H54 (cell line): Measurements from ENCODE around the gene SRP68.
A peak's percentile ranks its signal among the peaks of the same experiment; 100 is the strongest.

Experiments used
- DNase-seq: peaks from one replicate; pipeline ENCODE4 v3.0.0; 2011; ENCODE audit warnings: low spot score, mixed read lengths; ENCODE audit not compliant: insufficient read length
- FAIRE-seq: peaks from 3 replicates; lab custom pipeline; 2011; peaks lifted over from hg19 to GRCh38; lab: Jason Lieb, UNC
- POLR2A ChIP-seq: IDR thresholded peaks from 2 replicates; pipeline ENCODE4 v1.6.1; 2011; ENCODE audit warnings: low read depth, mild to moderate bottlenecking, low read length

SRP68 gene

GRCh38 chr17:76072148-76072858 is at the start of gene SRP68:
SRP68 (minus strand) TSS chr17:76072517; CDS start chr17:76072491, 26 bp downstream.
- DNase-seq (peak; percentile 100), FAIRE-seq (peak; percentile 48)
- TF ChIP-seq POLR2A, result peak; percentile 85

GRCh38 chr17:76121932-76122430 is 49.7 kb upstream of the SRP68 start:
- TF ChIP-seq POLR2A, result no peak
- DNase-seq, result no peak
- FAIRE-seq, result no peak

DNA sequence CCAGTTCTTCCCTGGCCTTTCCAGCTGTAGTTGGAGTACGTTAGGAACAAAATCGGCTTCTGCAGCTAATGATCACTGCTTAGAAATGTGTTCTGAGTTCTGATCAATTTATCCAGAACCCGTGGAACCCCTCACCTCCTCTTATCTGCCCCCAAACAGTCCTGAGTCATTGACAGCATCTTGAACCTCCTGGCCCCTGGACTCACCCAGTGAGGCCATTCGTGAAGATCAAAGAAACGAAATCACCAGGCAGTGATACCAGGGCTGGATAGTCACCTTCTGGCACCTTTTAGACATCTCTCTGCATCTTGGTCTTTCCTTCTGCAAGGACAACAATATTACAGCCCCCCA is 48.3 kb upstream of the SRP68 start:
- FAIRE-seq (no peak), DNase-seq (no peak)
- no peak for TF ChIP-seq POLR2A

- TF ChIP-seq POLR2A, result no peak
- FAIRE-seq (no peak), DNase-seq (peak; percentile 8)
Measured at GRCh38 chr17:76119409-76120371, 47.4 kb upstream of the SRP68 start.

DNA sequence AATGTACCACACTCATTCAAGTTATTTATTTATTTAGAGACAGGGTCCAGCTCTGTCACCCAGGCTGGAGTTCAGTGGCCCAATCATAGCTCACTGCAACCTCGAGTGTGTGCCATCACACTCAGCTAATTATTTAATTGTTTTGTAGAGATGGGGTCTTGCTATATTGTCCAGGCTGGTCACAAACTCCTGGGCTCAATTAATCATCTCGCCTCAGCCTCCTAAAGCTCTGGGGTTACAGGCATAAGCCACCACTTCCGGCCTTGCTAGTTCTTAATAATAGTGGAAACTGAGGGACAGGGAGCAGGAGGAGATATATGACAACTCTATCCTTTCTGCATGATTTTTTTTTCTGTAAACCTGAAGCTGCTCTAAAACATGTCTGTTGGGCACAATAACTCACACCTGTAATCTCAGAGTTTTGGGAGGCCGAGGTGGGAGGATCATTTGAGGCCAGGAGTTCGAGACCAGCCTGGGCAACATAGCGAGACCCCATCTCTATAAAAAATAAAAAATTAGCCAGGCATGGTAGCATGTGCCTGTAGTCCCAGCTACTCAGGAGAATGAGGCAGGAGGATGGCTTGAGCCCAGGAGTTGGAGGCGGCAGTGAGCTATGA is 42.9 kb upstream of the SRP68 start:
- no peak for TF ChIP-seq POLR2A
- no peak for DNase-seq
- FAIRE-seq, result no peak

GRCh38 chr17:76111956-76112355 is 39.6 kb upstream of the SRP68 start:
- FAIRE-seq (no peak), DNase-seq (no peak)
- TF ChIP-seq POLR2A, result no peak

DNA sequence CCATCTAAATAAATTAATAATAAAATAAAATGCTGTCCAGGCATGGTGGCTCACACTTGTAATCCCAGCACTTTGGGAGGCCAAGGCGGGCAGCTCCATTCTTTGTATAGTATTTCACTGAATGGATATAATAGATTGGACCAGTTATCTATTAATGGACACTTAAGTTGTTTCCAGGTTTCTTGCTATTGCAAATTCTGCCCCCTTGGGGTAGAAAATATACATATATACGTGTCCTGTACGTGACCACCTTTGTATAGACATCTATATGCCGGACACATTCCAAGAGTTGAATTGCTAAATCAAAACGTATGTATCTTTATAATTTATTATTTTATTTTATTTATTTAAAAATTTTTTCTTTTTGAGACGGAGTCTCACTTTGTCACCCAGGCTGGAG is 35.2 kb upstream of the SRP68 start:
- TF ChIP-seq POLR2A, result no peak
- FAIRE-seq (no peak), DNase-seq (no peak)

DNA sequence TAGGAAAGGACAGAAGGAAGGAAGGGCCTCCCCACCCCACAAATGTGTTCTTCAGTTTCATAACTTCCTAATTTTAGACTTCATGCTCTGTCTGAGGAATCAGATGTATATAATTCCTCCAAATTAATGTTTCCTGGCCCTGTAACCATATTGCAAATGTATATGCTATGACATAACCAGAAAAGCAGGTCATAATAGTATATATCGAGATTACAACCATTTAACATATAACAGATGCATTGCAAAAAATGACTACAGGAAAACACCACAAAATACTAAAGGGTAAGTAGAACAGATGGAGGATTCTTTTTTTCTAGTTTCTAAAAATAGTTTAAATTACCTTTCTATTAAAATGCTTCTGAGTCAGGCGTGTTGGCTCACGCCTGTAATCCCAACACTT is 34.4 kb upstream of the SRP68 start:
- DNase-seq, result no peak
- FAIRE-seq, result no peak
- TF ChIP-seq POLR2A, result no peak

- FAIRE-seq (no peak), DNase-seq (no peak)
- TF ChIP-seq POLR2A, result no peak
Measured at GRCh38 chr17:76104896-76105231, 32.5 kb upstream of the SRP68 start.

DNA sequence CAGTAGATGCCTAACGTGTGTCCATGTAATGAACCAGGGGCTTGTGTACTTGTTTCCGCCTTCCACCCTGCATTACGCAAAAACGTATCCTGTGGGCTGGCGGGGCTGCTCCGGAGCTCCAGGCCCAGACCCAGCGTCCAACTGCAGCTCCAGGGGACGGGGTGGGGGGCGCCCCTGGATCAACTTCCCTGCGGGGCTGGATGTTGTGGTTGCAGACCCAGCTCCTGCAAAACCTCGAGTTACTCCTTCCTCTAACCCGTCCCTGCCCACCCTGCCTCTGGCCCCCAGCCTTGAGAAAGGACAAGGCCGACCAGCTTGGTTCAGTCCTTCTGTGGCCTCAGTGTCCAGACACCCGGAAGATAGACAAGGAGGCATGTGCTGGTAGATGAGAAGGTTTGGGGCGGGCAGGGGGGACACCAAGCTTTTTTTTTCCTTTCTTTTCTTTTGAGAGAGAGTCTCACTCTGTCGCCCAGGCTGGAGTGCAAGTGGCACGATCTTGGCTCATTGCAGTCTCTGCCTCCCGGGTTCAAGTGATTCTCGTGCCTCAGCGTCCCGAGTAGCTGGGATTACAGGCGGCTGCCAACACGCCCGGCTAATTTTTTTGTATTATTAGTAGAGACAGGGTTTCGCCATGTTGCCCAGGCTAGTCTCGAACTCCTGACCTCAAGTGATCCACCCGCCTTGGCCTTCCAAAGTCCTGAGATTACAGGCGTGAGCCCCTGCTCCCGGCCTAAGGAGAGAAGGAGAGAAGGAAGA is 32.0 kb upstream of the SRP68 start:
- no peak for TF ChIP-seq POLR2A
- DNase-seq, result no peak
- no peak for FAIRE-seq

GRCh38 chr17:76103274-76104139 is 31.2 kb upstream of the SRP68 start, which contains the start of gene EXOC7:
EXOC7 (minus strand) TSS chr17:76103787; CDS start chr17:76103692, 95 bp downstream.
- FAIRE-seq, result peak; percentile 45
- TF ChIP-seq POLR2A, result peak; percentile 65

GRCh38 chr17:76102944-76103273 is 30.6 kb upstream of the SRP68 start:
- DNase-seq (no peak), FAIRE-seq (no peak)
- TF ChIP-seq POLR2A, result no peak

More at GRCh38 chr17:76103274-76104139, 31.2 kb upstream of the SRP68 start, which contains the start of gene EXOC7:
- peak; percentile 97 for DNase-seq

DNA sequence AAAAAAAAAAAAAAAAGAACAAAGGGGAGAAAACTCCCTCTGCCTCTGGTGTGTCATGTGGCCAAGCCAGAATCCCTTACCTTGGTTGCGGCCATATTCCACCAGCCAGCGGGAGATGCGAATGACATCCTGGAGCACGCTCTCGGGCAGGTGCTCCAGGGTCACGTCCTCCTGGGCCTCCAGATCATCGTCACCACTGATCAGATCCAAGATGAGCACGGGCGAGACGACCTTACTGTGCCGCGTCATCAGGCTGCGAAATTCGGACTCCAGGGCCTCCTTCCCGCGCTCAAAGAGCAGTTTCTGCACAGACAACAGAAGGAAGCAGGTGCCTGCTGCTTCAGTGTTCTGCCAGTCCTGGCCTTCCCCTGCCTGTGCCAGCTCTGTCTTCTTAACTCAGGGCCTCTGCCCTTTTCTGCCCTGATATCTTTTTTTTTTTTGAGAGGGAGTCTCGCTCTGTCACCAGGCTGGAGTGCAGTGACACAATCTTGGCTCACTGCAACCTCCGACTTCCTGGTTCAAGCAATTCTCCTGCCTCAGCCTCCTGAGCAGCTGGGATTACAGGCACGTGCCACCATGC is 25.5 kb upstream of the SRP68 start:
- FAIRE-seq (no peak), DNase-seq (no peak)
- no peak for TF ChIP-seq POLR2A
